ENCODE results near the gene SYPL2.
A peak's percentile ranks its signal among the peaks of the same experiment; 100 is the strongest.

Gene SYPL2

GRCh38 chr1:109492779-109493178 is 26.4 kb downstream of the SYPL2 start:
- DNase-seq (ENCODE audit: low spot score) = no peak

GRCh38 chr1:109493227-109493626 is 26.9 kb downstream of the SYPL2 start:
- DNase-seq (ENCODE audit: low spot score) = no peak

GRCh38 chr1:109493805-109494539 is 27.6 kb downstream of the SYPL2 start, which contains the start of gene CYB561D1:
CYB561D1 (plus strand) TSS chr1:109494094; CDS start chr1:109494140, 46 bp downstream.
- DNase-seq (ENCODE audit: low spot score) = peak; percentile 80

GRCh38 chr1:109495738-109496137 is 29.4 kb downstream of the SYPL2 start:
- no peak for DNase-seq (ENCODE audit: low spot score)

GRCh38 chr1:109497449-109498160 is 31.3 kb downstream of the SYPL2 start:
- no peak for DNase-seq (ENCODE audit: low spot score)

GRCh38 chr1:109498161-109498801 is 31.9 kb downstream of the SYPL2 start:
- DNase-seq (ENCODE audit: low spot score) = peak; percentile 69

- no peak for DNase-seq (ENCODE audit: low spot score)
Measured at GRCh38 chr1:109499081-109499480, 32.7 kb downstream of the SYPL2 start.

GRCh38 chr1:109499661-109500536 is 33.6 kb downstream of the SYPL2 start:
- DNase-seq (ENCODE audit: low spot score) = peak; percentile 60

GRCh38 chr1:109500941-109501381 is 34.6 kb downstream of the SYPL2 start:
- no peak for DNase-seq (ENCODE audit: low spot score)

GRCh38 chr1:109501644-109502363 is 35.5 kb downstream of the SYPL2 start:
- no peak for DNase-seq (ENCODE audit: low spot score)

- DNase-seq (ENCODE audit: low spot score) = no peak
Measured at GRCh38 chr1:109502364-109502851, 36.1 kb downstream of the SYPL2 start.

- no peak for DNase-seq (ENCODE audit: low spot score)
Measured at GRCh38 chr1:109503935-109504334, 37.6 kb downstream of the SYPL2 start.

GRCh38 chr1:109504974-109505373 is 38.6 kb downstream of the SYPL2 start:
- no peak for DNase-seq (ENCODE audit: low spot score)

GRCh38 chr1:109508001-109508872 is 41.9 kb downstream of the SYPL2 start:
- no peak for DNase-seq (ENCODE audit: low spot score)

GRCh38 chr1:109508873-109509175 is 42.5 kb downstream of the SYPL2 start:
- no peak for DNase-seq (ENCODE audit: low spot score)

- DNase-seq (ENCODE audit: low spot score) = no peak
Measured at GRCh38 chr1:109509176-109510134, 43.1 kb downstream of the SYPL2 start, which contains the start of gene AMIGO1. AMIGO1 (minus strand) TSS chr1:109509727; CDS start chr1:109508912, 815 bp downstream.

GRCh38 chr1:109513110-109513710 is 46.9 kb downstream of the SYPL2 start:
- DNase-seq (ENCODE audit: low spot score) = no peak

- DNase-seq (ENCODE audit: low spot score) = no peak
Measured at GRCh38 chr1:109514846-109515245, 48.5 kb downstream of the SYPL2 start.

Data from cerebellar cortex (tissue), 1 donor.